Lung (tissue), 12 donors: ENCODE measurements around the gene THSD7A. TPM values are rescaled to one million over a fixed set of nuclear protein-coding genes. Genes with fewer than 3 reads are reported as not detected.

Experiments
- ATAC-seq: fragments of 200-7000 bp; cut with Tn5 transposase; one replicate; pipeline ENCODE4 v1.9.1; 2020; ENCODE audit warnings: moderate number of reproducible peaks; ENCODE audit not compliant: insufficient read depth, low FRiP score
- DNase-seq, 3 donors: peaks; one replicate each; pipeline ENCODE4 v3.0.0-alpha.2; 2013 to 2017
- H3K27ac ChIP-seq, 2 donors: one replicate each; pipeline ENCODE4 v1.5.1; 2013; ENCODE audit warnings: mild to moderate bottlenecking in 2 of 2, moderate library complexity in 2 of 2, control low read depth in 1 of 2, inconsistent platforms in 1 of 2, low read depth in 1 of 2, low read length in 1 of 2
- H3K27me3 ChIP-seq, 3 donors: one replicate each; pipeline ENCODE4 v1.5.1; 2013; ENCODE audit warnings: low read length in 2 of 3; ENCODE audit not compliant: control insufficient read depth in 3 of 3, insufficient read depth in 3 of 3
- H3K36me3 ChIP-seq, 4 donors: one replicate each; pipeline ENCODE4 v1.5.1; 2013; ENCODE audit warnings: low read length in 4 of 4, mild to moderate bottlenecking in 1 of 4, moderate library complexity in 1 of 4; ENCODE audit not compliant: control insufficient read depth in 4 of 4, insufficient read depth in 4 of 4
- H3K4me1 ChIP-seq, 5 donors: one replicate each; pipeline ENCODE4 v1.5.1; 2013; ENCODE audit warnings: low read length in 5 of 5, mild to moderate bottlenecking in 2 of 5, moderate library complexity in 1 of 5; ENCODE audit not compliant: control insufficient read depth in 5 of 5, insufficient read depth in 5 of 5
- H3K4me3 ChIP-seq: one replicate; pipeline ENCODE4 v1.5.1; 2013; ENCODE audit warnings: mild to moderate bottlenecking, control low read depth, moderate library complexity
- H3K9ac ChIP-seq, 2 donors: one replicate each; pipeline ENCODE4 v1.5.1; 2013; ENCODE audit warnings: low read length in 2 of 2, control low read depth in 1 of 2; ENCODE audit not compliant: insufficient read depth in 1 of 2
- H3K9me3 ChIP-seq, 4 donors: one replicate each; pipeline ENCODE4 v1.5.1; 2013; ENCODE audit warnings: low read length in 3 of 4, mild to moderate bottlenecking in 1 of 4, moderate library complexity in 1 of 4; ENCODE audit not compliant: control insufficient read depth in 4 of 4, insufficient read depth in 3 of 4
- CTCF ChIP-seq: IDR thresholded peaks from 2 replicates; pipeline ENCODE4 v1.5.1; 2012; ENCODE audit warnings: mild to moderate bottlenecking; ENCODE audit errors: control extremely low read depth, extremely low read depth
- WGBS, 2 donors: extraction: QIAGEN DNeasy Blood & Tissue Kit; methylation state at CpG; one replicate each; pipeline ENCODE4 v1.1.7; 2013; 5-methylcytosine and 5-hydroxymethylcytosine counted together
- polyA plus RNA-seq, 2 donors: library from polyadenylated mRNA; stranded (reverse); fragments of 200-250 nt; gene quantifications; one replicate each; pipeline ENCODE4 v1.2.1, GENCODE V29; 2013
- total RNA-seq, 2 donors: library from RNA; depleted of rRNA in 1 of 2; stranded (reverse); fragments of >200 nt in 1 of 2; gene quantifications; one replicate each; pipeline ENCODE4 v1.2.1, GENCODE V29; 2014 to 2021
- donor health status: control.
- donor health status: control.
- donor health status: Bipolar disorder and iron deficiency.
- donor health status: healthy.
- donor health status: DM: yes; HTN: yes; CAD: no.

Gene THSD7A
- total and polyA plus RNA-seq, 4 donors: 0.53 to 12.1 (median 4.5) TPM

- Histone ChIP-seq H3K9ac (no peak overlapping the region), H3K27ac (no peak overlapping the region), H3K4me3 (no peak overlapping the region), H3K4me1 (no peaks in the 10 kb centered on the region), H3K27me3 (no peaks in the 10 kb centered on the region), H3K36me3 (no peaks in the 10 kb centered on the region), H3K9me3 (no peaks in the 10 kb centered on the region)
- DNase-seq (no peak), ATAC-seq (no peak)
- WGBS, 2 donors: 94 to 98% methylated on average over 2 of the region's 2 CpGs
- TF ChIP-seq CTCF: no peak
These were observed 117.3 kb downstream of the THSD7A start for GRCh38 chr7:11714676-11715075.

- no peak for TF ChIP-seq CTCF
- no peak overlapping the region for H3K9ac ChIP-seq
- DNase-seq (no peak), ATAC-seq (no peak)
- no peaks in the 10 kb centered on the region for H3K4me1 ChIP-seq
- H3K27me3 ChIP-seq: no peaks in the 10 kb centered on the region
- no peaks in the 10 kb centered on the region for H3K36me3 ChIP-seq
- no peak overlapping the region for H3K27ac ChIP-seq
- H3K9me3 ChIP-seq: no peaks in the 10 kb centered on the region
- no peak overlapping the region for H3K4me3 ChIP-seq
- 31 to 88% methylated on average over 1 of the region's 1 CpG for WGBS, 2 donors
These were observed 117.8 kb downstream of the THSD7A start for GRCh38 chr7:11714205-11714604.

- no peaks in the 10 kb centered on the region for H3K36me3 ChIP-seq
- H3K27ac ChIP-seq: no peak overlapping the region
- no peaks in the 10 kb centered on the region for H3K4me1 ChIP-seq
- 56 to 71% methylated on average over 3 of the region's 3 CpGs for WGBS, 2 donors
- H3K4me3 ChIP-seq: no peak overlapping the region
- no peaks in the 10 kb centered on the region for H3K9me3 ChIP-seq
- H3K27me3 ChIP-seq: no peaks in the 10 kb centered on the region
- no peak for TF ChIP-seq CTCF
- no peak overlapping the region for H3K9ac ChIP-seq
- DNase-seq: no peak
- ATAC-seq: no peak
These were observed 118.6 kb downstream of the THSD7A start for GRCh38 chr7:11713352-11713751.

GRCh38 chr7:11710377-11710776 lies 121.6 kb downstream of the THSD7A start:
- TF ChIP-seq CTCF: no peak
- WGBS, 2 donors: 71 to 90% methylated on average over 1 of the region's 1 CpG
- Histone ChIP-seq H3K9ac (no peak overlapping the region), H3K27me3 (no peaks in the 10 kb centered on the region), H3K27ac (no peak overlapping the region), H3K4me3 (no peak overlapping the region), H3K36me3 (no peaks in the 10 kb centered on the region), H3K9me3 (no peaks in the 10 kb centered on the region), H3K4me1 (peaks cover 0 to 9% (median 0%) of the 10 kb centered on the region in 5 donors)
- ATAC-seq (no peak), DNase-seq (no peak)
